Tibial nerve (tissue), 4 donors: ENCODE results near the gene TP53RK. TPM values are rescaled to one million over a fixed set of nuclear protein-coding genes. Genes with fewer than 3 reads are reported as not detected.

Source experiments
- DNase-seq, 2 donors: peaks; one replicate each; pipeline ENCODE4 v3.0.0-alpha.2; 2019; ENCODE audit warnings: low spot score in 2 of 2
- H3K27ac ChIP-seq, 4 donors: fragments of 200-600 bp; sonication (generic) in 3 of 4; one replicate each; pipeline ENCODE4 v1.5.1; 2017 to 2019; ENCODE audit warnings: mild to moderate bottlenecking in 1 of 4
- H3K27me3 ChIP-seq, 2 donors: fragments of 200-600 bp; sonication (generic) in 1 of 2; one replicate each; pipeline versions ENCODE4 v1.5.1 to v1.6.0; 2017 to 2019
- H3K36me3 ChIP-seq, 3 donors: fragments of 200-600 bp; sonication (generic); one replicate each; pipeline ENCODE4 v1.5.1; 2018 to 2019
- H3K4me1 ChIP-seq, 4 donors: fragments of 200-600 bp; sonication (generic) in 3 of 4; one replicate each; pipeline ENCODE4 v1.5.1; 2017 to 2019
- H3K4me3 ChIP-seq, 4 donors: fragments of 200-600 bp; sonication (generic) in 3 of 4; one replicate each; pipeline ENCODE4 v1.5.1; 2017 to 2019; ENCODE audit warnings: mild to moderate bottlenecking in 1 of 4, moderate library complexity in 1 of 4
- H3K9me3 ChIP-seq, 4 donors: fragments of 200-600 bp; sonication (generic) in 3 of 4; one replicate each; pipeline ENCODE4 v1.5.1; 2017 to 2019
- EP300 ChIP-seq, 2 donors: sonication (generic); formaldehyde crosslinking; IDR thresholded peaks; one replicate each; pipeline ENCODE4 v1.6.1; 2017; ENCODE audit warnings: antibody characterized with exemption in 2 of 2, mild to moderate bottlenecking in 1 of 2
- POLR2A ChIP-seq, 2 donors: fragments of 450-650 bp; IDR thresholded peaks; one replicate each; pipeline ENCODE4 v1.6.1; 2017; ENCODE audit warnings: antibody characterized with exemption in 2 of 2, mild to moderate bottlenecking in 2 of 2, moderate library complexity in 2 of 2
- WGBS, 2 donors: methylation state at CpG; one replicate each; pipeline ENCODE4 v1.1.5; 2018; 5-methylcytosine and 5-hydroxymethylcytosine counted together
- total RNA-seq, 4 donors: library from RNA; depleted of rRNA; stranded (reverse); fragments of >200 nt; gene quantifications; one replicate each; pipeline ENCODE4 v1.1.0, GENCODE V29; 2016
- TF ChIP-seq, protein P1 (sequence below), 5 experiments: fragments of 200-600 bp in 3 of 5; fragments of 450-650 bp in 2 of 5; sonication (generic) in 3 of 5; IDR thresholded peaks; one replicate each; pipeline ENCODE4 v1.5.1; 2016 to 2019; ENCODE audit warnings: antibody characterized with exemption in 5 of 5, mild to moderate bottlenecking in 3 of 5, moderate library complexity in 2 of 5

Gene TP53RK
- total RNA-seq, 4 donors from 2014 or later, result 16.8 to 24.5 (median 21.9) TPM

DNA sequence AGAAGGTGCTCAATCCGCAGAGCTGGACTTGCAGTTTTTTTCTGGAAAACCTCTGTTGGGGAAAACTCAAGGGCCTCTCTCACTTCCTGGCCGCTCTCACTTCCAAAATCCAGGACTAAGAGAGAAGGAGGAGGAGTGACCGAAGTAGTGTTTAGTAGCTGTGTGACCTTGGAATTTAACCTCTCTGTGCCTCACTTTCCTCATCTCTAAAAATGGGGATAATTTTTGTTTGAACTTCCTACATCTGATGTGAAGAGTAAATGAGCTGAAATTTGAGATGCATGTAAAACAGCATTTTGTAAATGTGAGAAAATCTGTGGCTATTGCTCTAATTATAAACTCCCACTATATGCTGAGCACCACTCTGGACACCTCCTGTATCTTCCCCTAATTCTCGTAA is 43.1 kb downstream of the TP53RK start:
- TF ChIP-seq POLR2A (IDR thresholded peaks at IDR 0.05) (no peak), EP300 (IDR thresholded peaks at IDR 0.05) (no peak)
- TF ChIP-seq, protein P1, sequence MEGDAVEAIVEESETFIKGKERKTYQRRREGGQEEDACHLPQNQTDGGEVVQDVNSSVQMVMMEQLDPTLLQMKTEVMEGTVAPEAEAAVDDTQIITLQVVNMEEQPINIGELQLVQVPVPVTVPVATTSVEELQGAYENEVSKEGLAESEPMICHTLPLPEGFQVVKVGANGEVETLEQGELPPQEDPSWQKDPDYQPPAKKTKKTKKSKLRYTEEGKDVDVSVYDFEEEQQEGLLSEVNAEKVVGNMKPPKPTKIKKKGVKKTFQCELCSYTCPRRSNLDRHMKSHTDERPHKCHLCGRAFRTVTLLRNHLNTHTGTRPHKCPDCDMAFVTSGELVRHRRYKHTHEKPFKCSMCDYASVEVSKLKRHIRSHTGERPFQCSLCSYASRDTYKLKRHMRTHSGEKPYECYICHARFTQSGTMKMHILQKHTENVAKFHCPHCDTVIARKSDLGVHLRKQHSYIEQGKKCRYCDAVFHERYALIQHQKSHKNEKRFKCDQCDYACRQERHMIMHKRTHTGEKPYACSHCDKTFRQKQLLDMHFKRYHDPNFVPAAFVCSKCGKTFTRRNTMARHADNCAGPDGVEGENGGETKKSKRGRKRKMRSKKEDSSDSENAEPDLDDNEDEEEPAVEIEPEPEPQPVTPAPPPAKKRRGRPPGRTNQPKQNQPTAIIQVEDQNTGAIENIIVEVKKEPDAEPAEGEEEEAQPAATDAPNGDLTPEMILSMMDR (IDR thresholded peaks at IDR 0.05), result no peak

DNA sequence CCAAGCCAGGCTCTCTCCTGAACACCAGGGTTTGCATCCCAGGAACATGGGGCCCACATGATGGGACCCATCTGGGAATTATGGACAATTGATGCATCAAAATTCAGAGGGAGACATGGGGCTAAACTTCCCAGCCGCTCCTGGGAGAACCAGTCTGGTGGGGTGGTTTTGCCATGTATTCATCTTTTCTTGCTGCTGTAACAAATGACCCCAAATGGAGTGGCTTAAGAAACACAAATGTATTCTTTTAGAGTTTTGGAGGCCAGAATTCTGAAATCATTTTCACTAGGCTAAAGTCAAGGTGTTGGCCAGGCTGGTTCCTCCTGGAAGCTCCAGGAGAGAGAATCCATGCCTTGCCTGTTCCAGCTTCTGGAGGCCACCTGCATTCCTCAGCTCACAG is 44.5 kb downstream of the TP53RK start:
- TF ChIP-seq, protein P1 (IDR thresholded peaks at IDR 0.05), result no peak
- TF ChIP-seq EP300 (IDR thresholded peaks at IDR 0.05) (no peak), POLR2A (IDR thresholded peaks at IDR 0.05) (no peak)
- H3K4me1 ChIP-seq, result no peaks in the 10 kb centered on the region
- no peaks in the 10 kb centered on the region for H3K9me3 ChIP-seq
- H3K27ac ChIP-seq, result no peak overlapping the region
- no peak for DNase-seq
- WGBS, 2 donors, result 89 to 94% methylated on average over 1 of the region's 1 CpG
- H3K4me3 ChIP-seq, result no peak overlapping the region
- no peaks in the 10 kb centered on the region for H3K36me3 ChIP-seq
- no peaks in the 10 kb centered on the region for H3K27me3 ChIP-seq

More for the DNA sequence above, 43.1 kb downstream of the TP53RK start:
- no peaks in the 10 kb centered on the region for H3K9me3 ChIP-seq
- H3K36me3 ChIP-seq, result no peaks in the 10 kb centered on the region
- peaks cover 0 to 2% (median 0%) of the 10 kb centered on the region in 4 donors for H3K4me1 ChIP-seq
- no peak overlapping the region for H3K27ac ChIP-seq
- peaks cover 0 to 7% of the 10 kb centered on the region in 2 donors for H3K27me3 ChIP-seq
- no peak overlapping the region for H3K4me3 ChIP-seq
- no peak for DNase-seq
- 51 to 70% methylated on average over 4 of the region's 4 CpGs for WGBS, 2 donors

DNA sequence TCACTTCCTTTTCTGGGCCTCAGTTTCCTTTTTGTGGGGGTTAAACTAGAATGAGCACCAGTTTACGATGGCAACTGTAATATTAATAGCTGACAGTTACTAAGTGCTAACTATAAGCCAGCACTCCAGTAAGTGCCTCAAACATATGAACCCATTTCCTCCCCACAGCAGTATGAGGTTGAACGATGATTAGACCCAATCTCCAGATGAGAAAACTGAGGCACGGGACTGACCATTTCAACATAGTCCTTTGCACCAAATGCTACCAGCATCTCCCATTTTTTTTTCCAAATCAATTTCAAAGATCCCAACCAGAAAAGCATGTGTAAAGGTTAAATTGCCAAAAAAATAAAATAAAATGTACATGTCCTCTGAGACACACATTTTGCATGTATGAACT is 45.1 kb downstream of the TP53RK start:
- DNase-seq, result no peak
- Histone ChIP-seq H3K4me1 (no peaks in the 10 kb centered on the region), H3K36me3 (no peaks in the 10 kb centered on the region), H3K4me3 (no peak overlapping the region), H3K9me3 (no peaks in the 10 kb centered on the region), H3K27me3 (no peaks in the 10 kb centered on the region), H3K27ac (no peak overlapping the region)
- WGBS, 2 donors, result 93 to 97% methylated on average over 3 of the region's 3 CpGs
- no peak for TF ChIP-seq POLR2A (IDR thresholded peaks at IDR 0.05)
- TF ChIP-seq, protein P1 (IDR thresholded peaks at IDR 0.05), result no peak

DNA sequence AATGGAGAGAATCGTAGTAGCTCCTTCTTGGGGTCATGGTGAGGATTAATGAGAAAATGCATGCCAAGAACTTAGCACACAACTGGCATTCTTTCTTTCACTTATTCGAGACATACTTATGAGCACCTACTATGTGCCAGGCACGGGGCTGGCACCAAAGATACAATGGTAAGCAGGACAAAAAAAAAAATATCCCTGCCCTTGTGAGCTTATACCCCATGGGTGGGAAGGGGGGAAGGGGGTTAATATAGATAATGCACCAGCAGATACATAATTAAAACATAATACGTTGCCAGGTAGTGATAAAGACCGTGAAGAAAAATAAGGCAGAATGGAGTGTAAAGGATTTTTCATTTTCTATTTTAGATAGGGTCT is 46.3 kb downstream of the TP53RK start:
- Histone ChIP-seq H3K27ac (no peak overlapping the region), H3K9me3 (no peaks in the 10 kb centered on the region), H3K4me1 (peaks cover 0 to 10% (median 4%) of the 10 kb centered on the region in 4 donors), H3K27me3 (no peaks in the 10 kb centered on the region), H3K36me3 (no peaks in the 10 kb centered on the region), H3K4me3 (no peak overlapping the region)
- WGBS, 2 donors, result 75 to 76% methylated on average over 5 of the region's 5 CpGs
- TF ChIP-seq, protein P1 (IDR thresholded peaks at IDR 0.05), result no peak
- TF ChIP-seq EP300 (IDR thresholded peaks at IDR 0.05) (no peak), POLR2A (IDR thresholded peaks at IDR 0.05) (no peak)
- DNase-seq, result no peak

DNA sequence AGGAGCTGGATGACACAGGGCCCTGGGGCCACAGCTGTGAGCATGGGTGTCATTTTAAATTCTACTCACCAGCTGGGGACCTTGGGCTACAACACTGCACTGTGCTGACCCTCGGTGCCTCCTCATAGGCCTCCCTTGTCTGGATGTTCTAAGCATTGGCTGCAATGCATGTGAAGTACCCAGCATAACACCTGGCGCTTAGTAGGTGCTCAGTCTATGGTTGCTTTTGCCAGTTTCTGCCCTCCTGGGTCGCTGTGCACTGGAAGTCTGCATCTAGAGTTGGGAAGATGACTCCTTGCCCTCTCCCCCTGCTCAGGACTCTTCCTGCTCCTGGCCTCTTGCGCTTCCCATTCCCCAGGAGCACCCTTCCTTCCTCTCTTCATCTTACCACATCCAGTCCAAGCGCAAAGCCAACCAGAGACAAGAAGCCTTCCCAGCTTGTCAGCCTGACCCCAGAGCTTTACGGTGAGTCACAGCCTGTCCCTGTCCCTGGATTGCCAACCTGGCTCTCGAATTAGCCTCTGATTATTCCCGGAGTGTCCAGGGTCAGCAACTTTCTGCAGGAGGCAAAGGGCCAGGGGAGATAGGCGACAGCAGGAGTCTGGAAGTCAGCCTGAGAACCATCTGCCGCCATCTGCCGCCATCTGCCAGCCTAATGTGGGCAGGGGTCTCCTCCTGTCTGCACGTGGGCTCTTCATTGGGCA is 46.8 kb downstream of the TP53RK start:
- WGBS, 2 donors, result 80 to 86% methylated on average over 12 of the region's 12 CpGs
- no peak overlapping the region for H3K4me3 ChIP-seq
- H3K9me3 ChIP-seq, result no peaks in the 10 kb centered on the region
- H3K27ac ChIP-seq, result no peak overlapping the region
- H3K27me3 ChIP-seq, result no peaks in the 10 kb centered on the region
- no peaks in the 10 kb centered on the region for H3K36me3 ChIP-seq
- peaks cover 0 to 15% (median 6%) of the 10 kb centered on the region in 4 donors for H3K4me1 ChIP-seq
- TF ChIP-seq, protein P1 (IDR thresholded peaks at IDR 0.05), result no peak
- TF ChIP-seq POLR2A (IDR thresholded peaks at IDR 0.05) (no peak), EP300 (IDR thresholded peaks at IDR 0.05) (no peak)
- no peak for DNase-seq
